Activated CD4-positive, alpha-beta T cell treated with anti-CD3 and anti-CD28 coated beads for 4 hours (primary cell): Measurements from ENCODE around the gene DDAH2.

Experiments
- DNase-seq, 2 donors: peaks; one replicate each; pipeline ENCODE4 v3.0.0-alpha.2; 2020

Gene DDAH2

GRCh38 chr6:31728767-31729514, at the start of gene DDAH2:
Gene DDAH2, minus strand, starts transcription at chr6:31729299. Its CDS starts 138 bp downstream, at chr6:31729161.
- DNase-seq = no peak

- no peak for DNase-seq
Measured at GRCh38 chr6:31778193-31778592, 49.1 kb upstream of the DDAH2 start.

- no peak for DNase-seq
Measured at GRCh38 chr6:31777667-31778050, 48.6 kb upstream of the DDAH2 start.

GRCh38 chr6:31776989-31777666, 48.0 kb upstream of the DDAH2 start, which contains the start of gene VWA7:
Gene VWA7, minus strand, starts transcription at chr6:31777328. Its CDS starts 549 bp downstream, at chr6:31776779.
- DNase-seq = peak; percentile 77 to 83

- no peak for DNase-seq
Measured at GRCh38 chr6:31776485-31776988, 47.4 kb upstream of the DDAH2 start.

GRCh38 chr6:31775633-31776484, 46.8 kb upstream of the DDAH2 start:
- DNase-seq = no peak

- no peak for DNase-seq
Measured at GRCh38 chr6:31775184-31775583, 46.1 kb upstream of the DDAH2 start.

GRCh38 chr6:31771992-31772358, 42.9 kb upstream of the DDAH2 start:
- peak; percentile 53 to 59 for DNase-seq

- DNase-seq = no peak
Measured at GRCh38 chr6:31770860-31771259, 41.8 kb upstream of the DDAH2 start.

- DNase-seq = peak; percentile 72 to 79
Measured at GRCh38 chr6:31769684-31770371, 40.7 kb upstream of the DDAH2 start.

GRCh38 chr6:31768363-31769257, 39.5 kb upstream of the DDAH2 start:
- DNase-seq = no peak

GRCh38 chr6:31767096-31767645, 38.1 kb upstream of the DDAH2 start:
- no peak for DNase-seq

- no peak for DNase-seq
Measured at GRCh38 chr6:31765910-31766794, 37.1 kb upstream of the DDAH2 start.

- no peak for DNase-seq
Measured at GRCh38 chr6:31765559-31765909, 36.4 kb upstream of the DDAH2 start.

- no peak for DNase-seq
Measured at GRCh38 chr6:31764198-31764597, 35.1 kb upstream of the DDAH2 start.

- no peak for DNase-seq
Measured at GRCh38 chr6:31763619-31763940, 34.5 kb upstream of the DDAH2 start.

GRCh38 chr6:31762878-31763618, 33.9 kb upstream of the DDAH2 start:
- no peak for DNase-seq

- no peak for DNase-seq
Measured at GRCh38 chr6:31762356-31762755, 33.3 kb upstream of the DDAH2 start, which contains the start of gene SAPCD1. Gene SAPCD1, plus strand, starts transcription at chr6:31762656. Its CDS starts 399 bp downstream, at chr6:31763055.

- no peak for DNase-seq
Measured at GRCh38 chr6:31761343-31761742, 32.2 kb upstream of the DDAH2 start.

- no peak for DNase-seq
Measured at GRCh38 chr6:31760790-31761189, 31.7 kb upstream of the DDAH2 start.
